H9 (cell line): Measurements from ENCODE around the gene RSPH9. TPM values are rescaled to one million over a fixed set of nuclear protein-coding genes. Genes with fewer than 3 reads are reported as not detected.

ENCODE experiments used
- DNase-seq: peaks from one replicate; pipeline ENCODE4 v3.0.0-alpha.2; 2017
- H2AFZ ChIP-seq: one replicate; pipeline ENCODE4 v1.6.1; 2013; ENCODE audit warnings: mild to moderate bottlenecking, low read length, control low read depth, moderate library complexity
- H2AK5ac ChIP-seq: 2 replicates; pipeline ENCODE4 v1.6.1; 2013; ENCODE audit warnings: low read length, control low read depth, mixed read lengths; ENCODE audit not compliant: insufficient read length
- H2BK120ac ChIP-seq: one replicate; pipeline ENCODE4 v1.6.1; 2013; ENCODE audit warnings: low read depth, mild to moderate bottlenecking, low read length, control low read depth, inconsistent platforms; ENCODE audit not compliant: poor library complexity, severe bottlenecking
- H2BK12ac ChIP-seq: 2 replicates; pipeline ENCODE4 v1.6.1; 2013; ENCODE audit warnings: low read length, control low read depth, mixed read lengths, low read depth; ENCODE audit not compliant: insufficient read length
- H2BK15ac ChIP-seq: 2 replicates; pipeline ENCODE4 v1.6.1; 2013; ENCODE audit warnings: low read depth, low read length, control low read depth
- H2BK20ac ChIP-seq: one replicate; pipeline ENCODE4 v1.6.1; 2013; ENCODE audit warnings: low read depth, mild to moderate bottlenecking, low read length, control low read depth, inconsistent platforms; ENCODE audit not compliant: poor library complexity, severe bottlenecking
- H2BK5ac ChIP-seq: 2 replicates; pipeline ENCODE4 v1.6.1; 2013; ENCODE audit warnings: low read length, control low read depth, mixed read lengths; ENCODE audit not compliant: insufficient read length
- H3K14ac ChIP-seq: 2 replicates; pipeline ENCODE4 v1.6.1; 2013; ENCODE audit warnings: low read length, control low read depth; ENCODE audit not compliant: insufficient read depth
- H3K18ac ChIP-seq: 2 replicates; pipeline ENCODE4 v1.6.1; 2013; ENCODE audit warnings: low read depth, mild to moderate bottlenecking, mixed read lengths, low read length, control low read depth; ENCODE audit not compliant: insufficient read length
- H3K23ac ChIP-seq: 2 replicates; pipeline ENCODE4 v1.6.1; 2013; ENCODE audit warnings: low read length, control low read depth, mixed read lengths, low read depth; ENCODE audit not compliant: insufficient read length
- H3K23me2 ChIP-seq: 2 replicates; pipeline ENCODE4 v1.6.1; 2013; ENCODE audit warnings: low read depth, mild to moderate bottlenecking, mixed read lengths, low read length, control low read depth; ENCODE audit not compliant: insufficient read length, poor library complexity, severe bottlenecking
- H3K27ac ChIP-seq: 2 replicates; pipeline ENCODE4 v1.5.1; 2013; ENCODE audit warnings: low read length, control low read depth, mixed read lengths, low read depth; ENCODE audit not compliant: insufficient read length
- H3K27me3 ChIP-seq: 2 replicates; pipeline ENCODE4 v1.6.1; 2013; ENCODE audit warnings: low read length, control low read depth, inconsistent platforms; ENCODE audit not compliant: insufficient read depth
- H3K4ac ChIP-seq: 2 replicates; pipeline ENCODE4 v1.6.1; 2013; ENCODE audit warnings: low read depth, mild to moderate bottlenecking, control low read depth, inconsistent platforms, low read length, moderate library complexity
- H3K4me1 ChIP-seq: 2 replicates; pipeline ENCODE4 v1.6.1; 2013; ENCODE audit warnings: low read length, control low read depth, inconsistent platforms; ENCODE audit not compliant: insufficient read depth
- H3K4me2 ChIP-seq: 2 replicates; pipeline ENCODE4 v1.6.1; 2013; ENCODE audit warnings: low read length, control low read depth, mixed read lengths; ENCODE audit not compliant: insufficient read length, insufficient read depth
- H3K56ac ChIP-seq: 2 replicates; pipeline ENCODE4 v1.6.1; 2013; ENCODE audit warnings: low read depth, mild to moderate bottlenecking, mixed read lengths, low read length, control low read depth; ENCODE audit not compliant: insufficient read length
- H3K79me1 ChIP-seq: 2 replicates; pipeline ENCODE4 v1.6.1; 2013; ENCODE audit warnings: low read depth, mild to moderate bottlenecking, moderate library complexity, low read length, control low read depth, inconsistent platforms; ENCODE audit not compliant: insufficient read depth, poor library complexity, severe bottlenecking
- H3K79me2 ChIP-seq: 2 replicates; pipeline ENCODE4 v1.6.1; 2013; ENCODE audit warnings: low read length, control low read depth, inconsistent platforms; ENCODE audit not compliant: insufficient read depth
- H3K9ac ChIP-seq: 2 replicates; pipeline ENCODE4 v1.6.1; 2013; ENCODE audit warnings: low read length, control low read depth, mixed read lengths; ENCODE audit not compliant: insufficient read length; ENCODE audit errors: extremely low read depth
- H3K9me3 ChIP-seq: one replicate; pipeline ENCODE4 v1.6.1; 2013; ENCODE audit warnings: low read depth, low read length, inconsistent platforms; ENCODE audit not compliant: control insufficient read depth
- H3T11ph ChIP-seq: one replicate; pipeline ENCODE4 v1.6.1; 2013; ENCODE audit warnings: mild to moderate bottlenecking, low read length, control low read depth, inconsistent platforms
- H4K20me1 ChIP-seq: one replicate; pipeline ENCODE4 v1.6.1; 2013; ENCODE audit not compliant: control insufficient read depth, insufficient read length, insufficient read depth
- H4K5ac ChIP-seq: 2 replicates; pipeline ENCODE4 v1.6.1; 2013; ENCODE audit warnings: low read depth, mild to moderate bottlenecking, mixed read lengths, low read length, control low read depth; ENCODE audit not compliant: insufficient read length
- H4K8ac ChIP-seq: replicated peaks from 2 replicates; pipeline ENCODE4 v1.6.1; 2013; ENCODE audit warnings: low read length, control low read depth, mixed read lengths, low read depth; ENCODE audit not compliant: insufficient read length
- H4K91ac ChIP-seq: 2 replicates; pipeline ENCODE4 v1.6.1; 2013; ENCODE audit warnings: low read depth, mild to moderate bottlenecking, moderate library complexity, mixed read lengths, low read length, control low read depth; ENCODE audit not compliant: insufficient read length
- H3K27ac Mint-ChIP-seq, 3 experiments: 2 replicates in 2 of 3; 3 replicates in 1 of 3; pipeline ENCODE4 v1.8.0; 2020 to 2021; ENCODE audit warnings: mixed read lengths in 3 of 3, mild to moderate bottlenecking in 1 of 3, moderate library complexity in 1 of 3
- H3K27me3 Mint-ChIP-seq: 2 replicates; pipeline ENCODE4 v1.8.0; 2021; ENCODE audit warnings: low read depth, mild to moderate bottlenecking, moderate library complexity, mixed read lengths
- H3K36me3 Mint-ChIP-seq, 3 experiments: 2 replicates in 2 of 3; 3 replicates in 1 of 3; pipeline ENCODE4 v1.8.0; 2020 to 2021; ENCODE audit warnings: low read depth in 3 of 3, mixed read lengths in 3 of 3; ENCODE audit not compliant: insufficient read depth in 1 of 3
- H3K4me1 Mint-ChIP-seq, 2 experiments: 2 replicates each; pipeline ENCODE4 v1.8.0; 2020; ENCODE audit warnings: mixed read lengths in 2 of 2
- H3K4me3 Mint-ChIP-seq, 2 experiments: 2 replicates in 1 of 2; 3 replicates in 1 of 2; pipeline ENCODE4 v1.8.0; 2020 to 2021; ENCODE audit warnings: mild to moderate bottlenecking in 2 of 2, mixed read lengths in 2 of 2, moderate library complexity in 1 of 2
- H3K9me3 Mint-ChIP-seq, 2 experiments: 2 replicates in 1 of 2; 3 replicates in 1 of 2; pipeline ENCODE4 v1.8.0; 2020; ENCODE audit warnings: mild to moderate bottlenecking in 2 of 2, mixed read lengths in 2 of 2, moderate library complexity in 1 of 2
- CTCF ChIP-seq: fragments of 200-600 bp; sonication (generic); conservative IDR thresholded peaks from 3 replicates; pipeline ENCODE4 v1.8.0; 2021; ENCODE audit warnings: antibody characterized with exemption, mild to moderate bottlenecking
- WGBS: extraction: QIAGEN DNeasy Blood & Tissue Kit; methylation state at CpG from one replicate; pipeline ENCODE4 v1.1.7; 2013; ENCODE audit warnings: missing lambda C conversion rate, low lambda C conversion rate, mixed read lengths; ENCODE audit not compliant: insufficient read length; ENCODE audit errors: extremely low coverage; 5-methylcytosine and 5-hydroxymethylcytosine counted together
- total RNA-seq: library from RNA; stranded (reverse); gene quantifications from 2 replicates; pipeline ENCODE4 v1.2.1, GENCODE V29; 2021

RSPH9 gene
- total RNA-seq, 1 experiment from 2014 or later: 0.39 TPM

- no peak overlapping the region for H2BK15ac ChIP-seq
Observed at GRCh38 chr6:43669050-43669921, 24.4 kb downstream of the RSPH9 start.

More at GRCh38 chr6:43669050-43669921, 24.4 kb downstream of the RSPH9 start:
- no peak overlapping the region for H4K8ac ChIP-seq
- H2AFZ ChIP-seq: no peak overlapping the region
- H3K56ac ChIP-seq: no peak overlapping the region
- no peak overlapping the region for H2BK20ac ChIP-seq
- H3K4me1 ChIP-seq: peaks cover 4% of the 10 kb centered on the region
- no peaks in the 10 kb centered on the region for H3K9me3 ChIP-seq
- no peaks in the 10 kb centered on the region for H3K79me2 ChIP-seq
- H4K5ac ChIP-seq: no peak overlapping the region
- peaks cover 14 to 39% (median 36%) of the 10 kb centered on the region in 3 experiments for H3K36me3 Mint-ChIP-seq
- no peak overlapping the region for H4K91ac ChIP-seq
- no peak overlapping the region for H3K9ac ChIP-seq
- no peaks in the 10 kb centered on the region for H3K27me3 ChIP-seq
- no peak overlapping the region for H3K4me2 ChIP-seq
- H3K14ac ChIP-seq: 0 out of 2 replicates have a peak overlapping the region, but pooled peaks have one; percentile 23
- H3K23me2 ChIP-seq: no peaks in the 10 kb centered on the region
- TF ChIP-seq CTCF: no peak
- H3K27ac Mint-ChIP-seq: peak overlapping the region; percentile 44 to 81 (median 81); a peak in 5 of 7 replicates
- H3K9me3 Mint-ChIP-seq: no peaks in the 10 kb centered on the region; a peak in 2 of 5 replicates
- H4K20me1 ChIP-seq: no peaks in the 10 kb centered on the region
- H3K4ac ChIP-seq: no peak overlapping the region
- H3K27ac ChIP-seq: no peak overlapping the region
- no peak overlapping the region for H2BK12ac ChIP-seq
- no peaks in the 10 kb centered on the region for H3K79me1 ChIP-seq
- H3T11ph ChIP-seq: no peak overlapping the region
- no peak overlapping the region for H3K23ac ChIP-seq
- no peak overlapping the region for H2BK5ac ChIP-seq
- H2AK5ac ChIP-seq: no peak overlapping the region
- peaks cover 32 to 39% of the 10 kb centered on the region in 2 experiments for H3K4me1 Mint-ChIP-seq
- no CpG with 5 or more reads among the region's 15 CpGs for WGBS
- no peak overlapping the region for H3K18ac ChIP-seq
- peaks cover 18% of the 10 kb centered on the region for H3K27me3 Mint-ChIP-seq
- H3K4me3 Mint-ChIP-seq: no peak overlapping the region; a peak in 1 of 5 replicates
- peak; percentile 42 for DNase-seq
- no peak overlapping the region for H2BK120ac ChIP-seq
